IMR-90 (cell line): ENCODE measurements around the gene BTAF1. TPM values are rescaled to one million over a fixed set of nuclear protein-coding genes. Genes with fewer than 3 reads are reported as not detected.

ENCODE experiments used
- ATAC-seq: fragments of 200-7000 bp; cut with Tn5 transposase; 2 replicates; pipeline ENCODE4 v1.9.1; 2020; ENCODE audit warnings: low read depth, mild to moderate bottlenecking, moderate library complexity
- BruUV-seq: library from RNA; stranded (reverse); fragments of 400-500 nt; replicated peaks from 2 replicates; lab custom pipeline; 2021; lab: Mats Ljungman, UMichigan
- CTCF ChIA-PET: fragments of 300-600 bp; formaldehyde crosslinking; extraction: SDS; loops from one replicate; lab custom pipeline; 2021; ENCODE audit warnings: antibody characterized with exemption; lab: Yijun Ruan, JAX
- POLR2A ChIA-PET: fragments of 300-600 bp; sonication (Branson Sonifier 250); formaldehyde crosslinking; loops from one replicate; lab custom pipeline; 2022; ENCODE audit warnings: antibody characterized with exemption; ENCODE audit not compliant: unreplicated experiment; lab: Charles Lee
- DNase-seq: peaks from one replicate; pipeline ENCODE4 v3.0.0; 2013
- H2AFZ ChIP-seq: replicated peaks from 2 replicates; pipeline ENCODE3; 2013; ENCODE audit warnings: low read length, mild to moderate bottlenecking; ENCODE audit not compliant: poor library complexity
- H2AK5ac ChIP-seq: 2 replicates; pipeline ENCODE4 v1.6.1; 2013; ENCODE audit warnings: low read depth, low read length, inconsistent platforms
- H2AK9ac ChIP-seq: replicated peaks from 2 replicates; pipeline ENCODE3; 2013; ENCODE audit warnings: mild to moderate bottlenecking, low read depth, low read length, moderate library complexity; ENCODE audit not compliant: poor library complexity
- H2BK120ac ChIP-seq: 2 replicates; pipeline ENCODE4 v1.6.1; 2013; ENCODE audit warnings: low read depth, low read length, inconsistent platforms
- H2BK15ac ChIP-seq: 3 replicates; pipeline ENCODE4 v1.6.1; 2013; ENCODE audit warnings: low read depth, low read length, inconsistent platforms
- H2BK20ac ChIP-seq: 2 replicates; pipeline ENCODE4 v1.6.1; 2013; ENCODE audit warnings: low read depth, mild to moderate bottlenecking, inconsistent platforms, low read length, moderate library complexity
- H2BK5ac ChIP-seq: 2 replicates; pipeline ENCODE4 v1.6.1; 2013; ENCODE audit warnings: mild to moderate bottlenecking, low read depth, low read length, inconsistent platforms; ENCODE audit not compliant: poor library complexity, severe bottlenecking
- H3K14ac ChIP-seq: replicated peaks from 2 replicates; pipeline ENCODE4 v1.6.1; 2013; ENCODE audit warnings: low read depth, low read length, inconsistent platforms
- H3K18ac ChIP-seq: 2 replicates; pipeline ENCODE4 v1.6.1; 2013; ENCODE audit warnings: low read depth, low read length, control low read depth
- H3K23ac ChIP-seq: 2 replicates; pipeline ENCODE4 v1.6.1; 2013; ENCODE audit warnings: low read depth, low read length, inconsistent platforms
- H3K27ac ChIP-seq: 2 replicates; pipeline ENCODE4 v1.5.1; 2013; ENCODE audit warnings: mild to moderate bottlenecking, control low read depth, low read length; ENCODE audit not compliant: insufficient read depth
- H3K27me3 ChIP-seq: 2 replicates; pipeline ENCODE4 v1.6.1; 2013; ENCODE audit warnings: low read length; ENCODE audit not compliant: control insufficient read depth, insufficient read depth
- H3K36me3 ChIP-seq: 2 replicates; pipeline ENCODE4 v1.6.1; 2013; ENCODE audit warnings: low read length, mixed read lengths; ENCODE audit not compliant: control insufficient read depth, insufficient read depth
- H3K4ac ChIP-seq: 2 replicates; pipeline ENCODE4 v1.6.1; 2013; ENCODE audit warnings: low read depth, low read length, inconsistent platforms
- H3K4me1 ChIP-seq: 2 replicates; pipeline ENCODE4 v1.6.1; 2013; ENCODE audit warnings: low read length, mixed read lengths; ENCODE audit not compliant: control insufficient read depth, insufficient read depth
- H3K4me2 ChIP-seq: 2 replicates; pipeline ENCODE4 v1.6.1; 2013; ENCODE audit warnings: low read depth, mild to moderate bottlenecking, control low read depth, low read length, moderate library complexity
- H3K4me3 ChIP-seq: 2 replicates; pipeline ENCODE4 v1.5.1; 2013; ENCODE audit warnings: low read depth, mild to moderate bottlenecking, control low read depth, low read length, moderate library complexity; ENCODE audit not compliant: insufficient read depth
- H3K56ac ChIP-seq: 2 replicates; pipeline ENCODE4 v1.6.1; 2013; ENCODE audit warnings: low read length, inconsistent platforms; ENCODE audit not compliant: insufficient read depth; ENCODE audit errors: extremely low read depth
- H3K79me1 ChIP-seq, 2 experiments: 2 replicates each; pipeline ENCODE4 v1.6.1; 2013; ENCODE audit warnings: low read length in 2 of 2, inconsistent platforms in 1 of 2, low read depth in 1 of 2
- H3K9ac ChIP-seq: 2 replicates; pipeline ENCODE4 v1.6.1; 2013; ENCODE audit warnings: low read depth, low read length, control low read depth
- H3K9me1 ChIP-seq: 2 replicates; pipeline ENCODE4 v1.6.1; 2013; ENCODE audit warnings: low read length, inconsistent platforms; ENCODE audit not compliant: insufficient read depth
- H3K9me3 ChIP-seq: 2 replicates; pipeline ENCODE4 v1.6.1; 2013; ENCODE audit warnings: low read length; ENCODE audit not compliant: control insufficient read depth, insufficient read depth
- H4K20me1 ChIP-seq: 2 replicates; pipeline ENCODE4 v1.6.1; 2013; ENCODE audit warnings: low read length, inconsistent platforms; ENCODE audit not compliant: insufficient read depth
- H4K5ac ChIP-seq: 2 replicates; pipeline ENCODE4 v1.6.1; 2013; ENCODE audit warnings: mild to moderate bottlenecking, low read depth, low read length, control low read depth
- H4K8ac ChIP-seq, 2 experiments: 2 replicates each; pipeline ENCODE4 v1.6.1; 2013; ENCODE audit warnings: low read depth in 2 of 2, low read length in 2 of 2, control low read depth in 1 of 2, inconsistent platforms in 1 of 2
- H4K91ac ChIP-seq: 2 replicates; pipeline ENCODE4 v1.6.1; 2013; ENCODE audit warnings: low read depth, low read length, inconsistent platforms; ENCODE audit not compliant: insufficient read depth
- CHD1 ChIP-seq: IDR thresholded peaks from 2 replicates; pipeline ENCODE4 v1.6.1; 2012; ENCODE audit warnings: low read depth, low read length, improper control_type of control experiment
- FOS ChIP-seq: fragments of 150-350 bp; IDR thresholded peaks from 2 replicates; pipeline ENCODE4 v1.6.1; 2016; ENCODE audit warnings: low read depth, low read length
- MAZ ChIP-seq: IDR thresholded peaks from 2 replicates; pipeline ENCODE4 v1.6.1; 2012; ENCODE audit warnings: low read depth, mild to moderate bottlenecking, low read length, improper control_type of control experiment, moderate library complexity, borderline replicate concordance
- NFE2L2 ChIP-seq: fragments of 150-350 bp; IDR thresholded peaks from 2 replicates; pipeline ENCODE4 v1.6.1; 2016; ENCODE audit warnings: low read depth, mild to moderate bottlenecking, low read length
- RCOR1 ChIP-seq: IDR thresholded peaks from 2 replicates; pipeline ENCODE4 v1.6.1; 2012; ENCODE audit warnings: mild to moderate bottlenecking, low read length, improper control_type of control experiment; ENCODE audit not compliant: insufficient replicate concordance
- dilution Hi-C: fragments of 300-500 bp; cut with HindIII; formaldehyde crosslinking; loops from one replicate; pipeline ENCODE4 v1.14.3; 2018; ENCODE audit warnings: low sequenced_read_pairs; ENCODE audit not compliant: unreplicated experiment
- in situ Hi-C: fragments of 300-500 bp; cut with MboI; formaldehyde crosslinking; loops from 3 replicates; pipeline ENCODE4 v1.14.3; 2019; ENCODE audit warnings: low sequenced_read_pairs, inconsistent platforms, mixed read lengths
- intact Hi-C: fragments of 100-400 bp; cut with micrococcal nuclease; formaldehyde crosslinking; loops from 2 replicates; pipeline ENCODE4 v1.10.0; 2022
- polyA plus RNA-seq, 3 experiments: library from polyadenylated mRNA; depleted of rRNA; stranded (reverse); fragments of >200 nt; gene quantifications; 2 replicates each; pipeline ENCODE4 v1.2.3, GENCODE V29; 2012; ENCODE audit warnings: low replicate concordance in 1 of 3
- total RNA-seq: library from RNA; depleted of rRNA; stranded (reverse); fragments of >200 nt; gene quantifications from 2 replicates; pipeline ENCODE4 v1.2.3, GENCODE V29; 2012
- TF ChIP-seq, protein P1 (sequence below): fragments of 150-350 bp; IDR thresholded peaks from 2 replicates; pipeline ENCODE4 v1.6.1; 2017; ENCODE audit warnings: mild to moderate bottlenecking, antibody characterized with exemption, low read length, low read depth

Gene BTAF1
- total and polyA plus RNA-seq, 2 of the 4 experiments (the other 2 are of a cell fraction), result 15.0 to 42.3 TPM

- no TSS peak for BruUV-seq
- Histone ChIP-seq H3K56ac (no peak overlapping the region), H2BK120ac (no peak overlapping the region), H3K4me3 (no peak overlapping the region), H2BK20ac (no peak overlapping the region), H3K23ac (no peak overlapping the region), H2AK5ac (no peak overlapping the region), H4K20me1 (no peaks in the 10 kb centered on the region), H3K9ac (no peak overlapping the region), H3K36me3 (no peaks in the 10 kb centered on the region), H4K5ac (no peak overlapping the region), H4K8ac (no peak overlapping the region), H3K79me1 (no peaks in the 10 kb centered on the region), H2AFZ (no peak overlapping the region), H4K91ac (no peak overlapping the region), H2BK5ac (no peak overlapping the region), H2AK9ac (no peak overlapping the region), H3K4ac (no peak overlapping the region), H3K27me3 (no peaks in the 10 kb centered on the region), H3K4me1 (no peaks in the 10 kb centered on the region), H3K9me1 (0 out of 2 replicates have a peak, but pooled peaks cover 2% of the 10 kb centered on the region), H3K18ac (no peak overlapping the region), H3K14ac (no peak overlapping the region), H3K27ac (no peak overlapping the region), H2BK15ac (no peak overlapping the region), H3K4me2 (no peak overlapping the region), H3K9me3 (no peaks in the 10 kb centered on the region)
- no peak for TF ChIP-seq FOS
- no peak for TF ChIP-seq NFE2L2
- TF ChIP-seq, protein P1, sequence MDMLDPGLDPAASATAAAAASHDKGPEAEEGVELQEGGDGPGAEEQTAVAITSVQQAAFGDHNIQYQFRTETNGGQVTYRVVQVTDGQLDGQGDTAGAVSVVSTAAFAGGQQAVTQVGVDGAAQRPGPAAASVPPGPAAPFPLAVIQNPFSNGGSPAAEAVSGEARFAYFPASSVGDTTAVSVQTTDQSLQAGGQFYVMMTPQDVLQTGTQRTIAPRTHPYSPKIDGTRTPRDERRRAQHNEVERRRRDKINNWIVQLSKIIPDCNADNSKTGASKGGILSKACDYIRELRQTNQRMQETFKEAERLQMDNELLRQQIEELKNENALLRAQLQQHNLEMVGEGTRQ, result no peak
- TF ChIP-seq CHD1, result no peak
- no peak for TF ChIP-seq MAZ
- TF ChIP-seq RCOR1, result no peak
- DNase-seq (no peak), ATAC-seq (no peak)
- dilution Hi-C loops (no loop called here), intact Hi-C loops (no loop called here), in situ Hi-C loops (no loop called here)
- CTCF ChIA-PET, result interaction anchor here (0.7 kb wide), 1 partner anchor 201 kb away, joined by 3 read pairs; no protein-coding TSS in a partner anchor
- POLR2A ChIA-PET, result no interaction called here
Observed at GRCh38 chr10:92075829-92076228, 152.3 kb downstream of the BTAF1 start.
